Upper lobe of right lung (tissue), 1 donor: ENCODE results near the gene WDR70. TPM values are rescaled to one million over a fixed set of nuclear protein-coding genes. Genes with fewer than 3 reads are reported as not detected.

ENCODE experiments used
- ATAC-seq: fragments of 200-7000 bp; cut with Tn5 transposase; one replicate; pipeline ENCODE4 v1.9.1; 2020; ENCODE audit warnings: mild to moderate bottlenecking, moderate library complexity
- DNase-seq: peaks from one replicate; pipeline ENCODE4 v3.0.0-alpha.2; 2020
- H3K27ac ChIP-seq: fragments of 200-600 bp; one replicate; pipeline ENCODE4 v1.8.0; 2022
- H3K27me3 ChIP-seq: fragments of 200-600 bp; one replicate; pipeline ENCODE4 v1.8.0; 2022; ENCODE audit warnings: mild to moderate bottlenecking
- H3K36me3 ChIP-seq: fragments of 200-600 bp; one replicate; pipeline ENCODE4 v1.8.0; 2022
- H3K4me1 ChIP-seq: fragments of 200-600 bp; one replicate; pipeline ENCODE4 v1.8.0; 2022
- H3K4me3 ChIP-seq: fragments of 200-600 bp; one replicate; pipeline ENCODE4 v1.8.0; 2022; ENCODE audit warnings: mild to moderate bottlenecking
- H3K9me3 ChIP-seq: fragments of 200-600 bp; one replicate; pipeline ENCODE4 v1.8.0; 2022
- intact Hi-C: fragments of 100-400 bp; cut with DNase I; formaldehyde crosslinking; loops from one replicate; pipeline ENCODE4 v1.11.0; 2022
- total RNA-seq: library from RNA; stranded (reverse); fragmentation: NEBNext Ultra II Directional; extraction: Animal tissue kit (Norgen Biotek cat#: 25700); gene quantifications from one replicate; pipeline ENCODE4 v1.2.1, GENCODE V29; 2021
- TF ChIP-seq, protein P1 (sequence below): fragments of 200-600 bp; IDR thresholded peaks from one replicate; pipeline ENCODE4 v1.8.0; 2022; ENCODE audit warnings: antibody characterized with exemption
- donor health status: DM: no; HTN: yes; CAD: no; lungs with severe emphysema.

The WDR70 gene
- total RNA-seq, 1 donor from 2014 or later = 24.7 TPM

DNA sequence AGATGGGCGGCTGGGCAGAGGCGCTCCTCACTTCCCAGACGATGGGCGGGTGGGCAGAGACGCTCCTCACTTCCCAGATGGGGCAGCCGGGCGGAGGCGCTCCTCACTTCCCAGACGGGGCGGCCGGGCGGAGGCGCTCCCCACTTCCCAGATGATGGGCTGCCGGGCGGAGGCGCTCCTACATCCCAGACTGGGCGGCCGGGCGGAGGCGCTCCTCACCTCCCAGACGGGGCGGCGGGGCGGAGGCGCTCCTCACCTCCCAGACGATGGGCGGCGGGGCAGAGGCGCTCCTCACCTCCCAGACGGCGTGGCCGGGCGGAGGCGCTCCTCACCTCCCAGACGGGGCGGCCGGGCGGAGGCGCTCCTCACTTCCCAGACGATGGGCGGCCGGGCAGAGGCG, 140.2 kb downstream of the WDR70 start:
- no peaks in the 10 kb centered on the region for H3K4me1 ChIP-seq
- no peak overlapping the region for H3K27ac ChIP-seq
- no peaks in the 10 kb centered on the region for H3K9me3 ChIP-seq
- H3K4me3 ChIP-seq = no peak overlapping the region
- ATAC-seq (no peak), DNase-seq (no peak)
- no peaks in the 10 kb centered on the region for H3K27me3 ChIP-seq
- H3K36me3 ChIP-seq = peaks cover 7% of the 10 kb centered on the region
- TF ChIP-seq, protein P1, sequence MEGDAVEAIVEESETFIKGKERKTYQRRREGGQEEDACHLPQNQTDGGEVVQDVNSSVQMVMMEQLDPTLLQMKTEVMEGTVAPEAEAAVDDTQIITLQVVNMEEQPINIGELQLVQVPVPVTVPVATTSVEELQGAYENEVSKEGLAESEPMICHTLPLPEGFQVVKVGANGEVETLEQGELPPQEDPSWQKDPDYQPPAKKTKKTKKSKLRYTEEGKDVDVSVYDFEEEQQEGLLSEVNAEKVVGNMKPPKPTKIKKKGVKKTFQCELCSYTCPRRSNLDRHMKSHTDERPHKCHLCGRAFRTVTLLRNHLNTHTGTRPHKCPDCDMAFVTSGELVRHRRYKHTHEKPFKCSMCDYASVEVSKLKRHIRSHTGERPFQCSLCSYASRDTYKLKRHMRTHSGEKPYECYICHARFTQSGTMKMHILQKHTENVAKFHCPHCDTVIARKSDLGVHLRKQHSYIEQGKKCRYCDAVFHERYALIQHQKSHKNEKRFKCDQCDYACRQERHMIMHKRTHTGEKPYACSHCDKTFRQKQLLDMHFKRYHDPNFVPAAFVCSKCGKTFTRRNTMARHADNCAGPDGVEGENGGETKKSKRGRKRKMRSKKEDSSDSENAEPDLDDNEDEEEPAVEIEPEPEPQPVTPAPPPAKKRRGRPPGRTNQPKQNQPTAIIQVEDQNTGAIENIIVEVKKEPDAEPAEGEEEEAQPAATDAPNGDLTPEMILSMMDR = no peak
- intact Hi-C loops = no loop called here

DNA sequence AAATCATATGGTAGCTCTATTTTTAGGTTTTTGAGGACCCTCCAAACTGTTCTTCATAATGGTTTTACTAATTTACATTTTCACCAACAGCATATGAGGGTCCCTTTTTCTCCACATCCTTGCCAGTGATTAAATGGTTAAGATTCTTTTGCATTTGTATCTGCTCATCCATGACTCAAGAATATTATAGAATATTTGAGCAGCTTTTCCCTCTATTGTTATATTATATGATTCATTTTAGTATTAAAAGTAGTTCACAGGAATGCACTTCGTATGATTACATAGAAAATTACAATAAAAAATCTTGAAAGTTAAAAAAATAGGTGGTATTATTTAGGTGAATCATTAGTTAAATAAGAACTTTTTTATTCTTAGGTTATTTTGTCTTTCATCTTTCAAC, 140.7 kb downstream of the WDR70 start:
- DNase-seq (no peak), ATAC-seq (no peak)
- no peaks in the 10 kb centered on the region for H3K27me3 ChIP-seq
- no peak overlapping the region for H3K27ac ChIP-seq
- no peak overlapping the region for H3K4me3 ChIP-seq
- intact Hi-C loops = no loop called here
- TF ChIP-seq, protein P1 = no peak
- peaks cover 7% of the 10 kb centered on the region for H3K36me3 ChIP-seq
- H3K9me3 ChIP-seq = no peaks in the 10 kb centered on the region
- no peaks in the 10 kb centered on the region for H3K4me1 ChIP-seq

DNA sequence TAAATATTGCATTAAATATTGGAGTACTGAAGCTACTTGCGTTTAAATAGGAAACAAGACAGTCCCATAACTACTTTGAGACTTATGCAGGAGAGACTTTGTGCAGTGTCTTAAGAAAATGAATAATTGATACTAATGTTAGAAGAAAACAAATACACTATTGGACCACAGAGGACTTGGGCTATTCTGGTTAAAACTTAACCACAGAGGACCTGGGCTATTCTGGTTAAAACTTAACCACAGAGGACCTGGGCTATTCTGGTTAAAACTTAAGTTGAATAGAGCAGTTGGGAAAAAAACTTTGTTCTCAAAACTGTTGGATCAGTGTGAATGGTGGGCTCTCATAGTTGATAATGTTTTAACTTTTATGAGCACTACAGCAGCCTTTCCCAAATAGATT, 141.7 kb downstream of the WDR70 start:
- TF ChIP-seq, protein P1 = no peak
- intact Hi-C loops = no loop called here
- no peak overlapping the region for H3K4me3 ChIP-seq
- peaks cover 7% of the 10 kb centered on the region for H3K36me3 ChIP-seq
- H3K9me3 ChIP-seq = no peaks in the 10 kb centered on the region
- no peak overlapping the region for H3K27ac ChIP-seq
- H3K4me1 ChIP-seq = no peaks in the 10 kb centered on the region
- H3K27me3 ChIP-seq = no peaks in the 10 kb centered on the region
- no peak for DNase-seq
- no peak for ATAC-seq

DNA sequence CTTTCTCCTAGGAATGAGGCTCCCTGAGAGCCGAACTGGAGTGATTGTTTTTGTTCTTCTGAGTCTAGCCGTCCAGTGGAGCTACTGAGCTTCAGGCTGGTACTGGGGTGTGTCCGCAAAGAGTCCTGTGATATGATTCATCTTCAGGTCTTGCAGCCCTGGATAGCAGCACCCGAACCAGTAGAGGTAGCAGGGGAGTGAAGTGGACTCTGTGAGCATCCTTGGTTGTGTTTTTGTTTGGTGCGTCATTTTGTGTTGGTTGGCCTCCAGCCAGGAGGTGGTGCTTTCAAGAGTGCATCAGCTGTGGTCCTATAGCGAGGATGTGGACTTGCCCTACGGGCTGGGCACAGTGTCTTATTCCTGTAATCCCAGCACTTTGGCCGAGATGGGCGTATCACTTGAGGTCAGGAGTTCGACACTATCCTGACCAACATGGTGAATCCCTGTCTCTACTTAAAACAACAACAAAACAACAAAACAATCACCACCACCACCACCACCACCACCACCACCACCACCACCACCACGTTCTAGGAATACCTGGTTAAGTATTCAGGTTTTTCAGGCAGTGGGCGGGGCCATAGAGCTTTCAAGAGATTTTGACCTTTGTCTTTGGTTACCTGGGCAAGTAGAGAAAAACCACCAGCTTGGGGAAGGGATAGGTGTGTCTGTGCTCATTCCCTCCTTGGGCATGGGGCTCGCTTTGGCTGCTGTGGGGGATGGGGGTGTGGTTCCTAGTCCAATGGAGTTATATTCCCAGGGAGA, 154.0 kb downstream of the WDR70 start:
- DNase-seq (no peak), ATAC-seq (no peak)
- H3K4me1 ChIP-seq = no peaks in the 10 kb centered on the region
- no peaks in the 10 kb centered on the region for H3K27me3 ChIP-seq
- TF ChIP-seq, protein P1 = no peak
- H3K36me3 ChIP-seq = peaks cover 5% of the 10 kb centered on the region
- no peaks in the 10 kb centered on the region for H3K9me3 ChIP-seq
- no peak overlapping the region for H3K27ac ChIP-seq
- no peak overlapping the region for H3K4me3 ChIP-seq
- intact Hi-C loops = no loop called here

DNA sequence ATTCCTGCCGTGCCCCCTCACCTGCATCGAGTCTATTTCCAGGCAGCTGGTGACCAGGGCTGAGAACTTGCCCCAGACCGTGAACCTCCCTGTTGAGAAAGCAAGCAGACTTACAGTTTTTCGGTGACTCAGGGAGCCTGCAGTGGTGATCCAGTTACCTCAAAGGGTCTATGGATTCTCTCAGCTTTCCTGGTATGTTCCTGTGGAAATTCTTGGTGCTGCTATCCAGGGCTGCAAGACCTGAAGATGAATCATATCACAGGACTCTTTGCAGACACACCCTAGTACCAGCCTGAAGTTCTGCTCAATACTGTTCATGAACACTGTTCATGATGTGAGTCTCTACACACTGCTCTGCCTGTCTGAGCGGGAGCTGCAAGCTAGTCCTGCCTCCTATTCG, 154.7 kb downstream of the WDR70 start:
- H3K36me3 ChIP-seq = peaks cover 5% of the 10 kb centered on the region
- H3K9me3 ChIP-seq = no peaks in the 10 kb centered on the region
- no peaks in the 10 kb centered on the region for H3K27me3 ChIP-seq
- intact Hi-C loops = no loop called here
- TF ChIP-seq, protein P1 = no peak
- no peaks in the 10 kb centered on the region for H3K4me1 ChIP-seq
- ATAC-seq (no peak), DNase-seq (no peak)
- H3K27ac ChIP-seq = no peak overlapping the region
- H3K4me3 ChIP-seq = no peak overlapping the region
